GM18517 (cell line): ENCODE data around the gene JARID2.
"Not testable (repeated sequence)": the region's sequence is repeated elsewhere in the genome, so short reads cannot be mapped to it uniquely, and the experiment has no call there.

ENCODE experiments used
- ATAC-seq: cut with Tn5 transposase; IDR thresholded peaks from one replicate; pipeline ENCODE4 v1.9.1; 2021; ENCODE audit warnings: mild to moderate bottlenecking, moderate library complexity; ENCODE audit not compliant: unreplicated experiment

The JARID2 gene

GRCh38 chr6:15409301-15410125 is 163.6 kb downstream of the JARID2 start:
- no peak for ATAC-seq

- no peak for ATAC-seq
Observed at GRCh38 chr6:15410126-15410391, 164.2 kb downstream of the JARID2 start.

GRCh38 chr6:15410752-15411151 is 164.9 kb downstream of the JARID2 start:
- ATAC-seq, result no peak

- ATAC-seq, result no peak
Observed at GRCh38 chr6:15411766-15412165, 165.9 kb downstream of the JARID2 start.

- ATAC-seq, result no peak
Observed at GRCh38 chr6:15412767-15413166, 166.9 kb downstream of the JARID2 start.

- no peak for ATAC-seq
Observed at GRCh38 chr6:15413466-15414234, 167.8 kb downstream of the JARID2 start.

- no peak for ATAC-seq
Observed at GRCh38 chr6:15414235-15414612, 168.4 kb downstream of the JARID2 start.

- ATAC-seq, result not testable (repeated sequence)
Observed at GRCh38 chr6:15415622-15416021, 169.8 kb downstream of the JARID2 start.

GRCh38 chr6:15416932-15417509 is 171.2 kb downstream of the JARID2 start:
- ATAC-seq, result no peak

GRCh38 chr6:15417811-15418210 is 171.9 kb downstream of the JARID2 start:
- no peak for ATAC-seq

GRCh38 chr6:15419493-15419892 is 173.6 kb downstream of the JARID2 start:
- ATAC-seq, result no peak

- ATAC-seq, result peak; percentile 89
Observed at GRCh38 chr6:15420959-15421438, 175.1 kb downstream of the JARID2 start.

GRCh38 chr6:15421945-15422733 is 176.3 kb downstream of the JARID2 start:
- ATAC-seq, result no peak

GRCh38 chr6:15423286-15423993 is 177.6 kb downstream of the JARID2 start:
- ATAC-seq, result no peak

- no peak for ATAC-seq
Observed at GRCh38 chr6:15425947-15426346, 180.1 kb downstream of the JARID2 start.

GRCh38 chr6:15426395-15426794 is 180.5 kb downstream of the JARID2 start:
- ATAC-seq, result no peak

- ATAC-seq, result no peak
Observed at GRCh38 chr6:15426901-15427300, 181.0 kb downstream of the JARID2 start.

- ATAC-seq, result no peak
Observed at GRCh38 chr6:15427331-15428070, 181.6 kb downstream of the JARID2 start.

- ATAC-seq, result no peak
Observed at GRCh38 chr6:15429141-15430110, 183.6 kb downstream of the JARID2 start.
